Smooth muscle cell of trachea (primary cell): Measurements from ENCODE around the gene GSTM1. TPM values are rescaled to one million over a fixed set of nuclear protein-coding genes. Genes with fewer than 3 reads are reported as not detected.

Experiments
- total RNA-seq: library from RNA; depleted of rRNA; stranded (reverse); fragments of >200 nt; gene quantifications from 2 replicates; pipeline ENCODE4 v1.2.1, GENCODE V29; 2014

Gene GSTM1
- 0.15 and 25.1 TPM in 2 replicates for total RNA-seq

DNA sequence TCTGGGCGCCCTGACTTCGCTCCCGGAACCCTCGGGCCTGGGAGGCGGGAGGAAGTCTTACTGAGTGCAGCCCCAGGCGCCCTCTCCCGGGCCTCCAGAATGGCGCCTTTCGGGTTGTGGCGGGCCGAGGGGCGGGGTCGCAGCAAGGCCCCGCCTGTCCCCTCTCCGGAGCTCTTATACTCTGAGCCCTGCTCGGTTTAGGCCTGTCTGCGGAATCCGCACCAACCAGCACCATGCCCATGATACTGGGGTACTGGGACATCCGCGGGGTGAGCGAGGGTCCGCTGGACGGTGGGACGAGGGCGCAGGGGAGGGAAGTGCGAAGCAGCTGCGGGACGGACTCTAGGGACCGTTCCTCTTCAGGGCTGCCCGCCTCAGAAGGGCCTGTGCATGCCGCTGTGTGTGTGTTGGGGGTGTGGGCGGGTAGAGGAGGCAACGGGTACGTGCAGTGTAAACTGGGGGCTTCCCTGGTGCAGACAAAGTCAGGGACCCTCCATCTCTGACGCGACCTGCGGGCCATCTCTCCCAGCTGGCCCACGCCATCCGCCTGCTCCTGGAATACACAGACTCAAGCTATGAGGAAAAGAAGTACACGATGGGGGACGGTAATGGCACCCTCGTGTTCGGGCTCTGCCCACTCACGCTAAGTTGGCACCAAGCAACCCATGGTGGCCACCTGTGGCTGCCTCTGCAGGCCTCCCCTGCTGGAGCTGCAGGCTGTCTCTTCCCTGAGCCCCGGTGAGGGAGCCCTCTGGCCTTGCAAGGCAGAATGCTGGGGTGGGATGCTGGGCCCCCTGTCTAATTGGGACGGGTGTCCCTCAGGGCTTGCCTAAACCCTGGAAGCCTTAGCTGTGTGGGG lies at the start of gene GSTM1:
Gene GSTM1 (plus strand): TSS at position 177 of the 859 bp plus-strand sequence. CDS start 57 bp downstream, at position 234.

DNA sequence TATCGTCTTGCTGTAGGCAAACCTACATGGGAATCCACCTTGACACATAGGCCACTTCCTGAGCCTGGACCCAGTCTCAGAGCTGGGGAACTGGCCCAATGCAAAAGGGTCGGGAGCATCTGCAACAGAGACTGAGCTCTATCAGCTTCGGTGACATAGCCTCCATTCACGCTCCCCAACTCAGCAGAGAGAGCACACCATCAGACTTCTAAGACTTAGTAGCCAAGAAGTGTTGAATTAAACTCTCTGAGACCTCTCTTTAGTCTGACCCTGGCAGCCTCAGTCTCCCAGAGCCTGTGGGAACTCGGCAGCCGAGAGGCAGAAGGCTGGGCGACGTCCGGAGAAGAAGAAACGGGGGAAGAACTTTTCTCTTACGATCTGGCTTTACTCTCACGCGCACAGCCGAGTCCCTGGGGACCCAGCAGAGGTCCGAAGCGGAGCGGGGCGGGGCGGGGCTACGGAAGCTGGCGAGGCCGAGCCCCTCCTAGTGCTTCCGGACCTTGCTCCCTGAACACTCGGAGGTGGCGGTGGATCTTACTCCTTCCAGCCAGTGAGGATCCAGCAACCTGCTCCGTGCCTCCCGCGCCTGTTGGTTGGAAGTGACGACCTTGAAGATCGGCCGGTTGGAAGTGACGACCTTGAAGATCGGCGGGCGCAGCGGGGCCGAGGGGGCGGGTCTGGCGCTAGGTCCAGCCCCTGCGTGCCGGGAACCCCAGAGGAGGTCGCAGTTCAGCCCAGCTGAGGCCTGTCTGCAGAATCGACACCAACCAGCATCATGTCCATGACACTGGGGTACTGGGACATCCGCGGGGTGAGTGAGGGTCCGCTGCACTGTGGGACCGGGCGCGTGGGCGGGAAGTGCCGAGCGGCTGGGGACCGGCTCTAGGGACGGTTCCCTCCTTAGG lies 31.8 kb upstream of the GSTM1 start, which contains the start of gene GSTM4:
Gene GSTM4 (plus strand): TSS at position 485 of the 905 bp plus-strand sequence. CDS start 291 bp downstream, at position 776.

DNA sequence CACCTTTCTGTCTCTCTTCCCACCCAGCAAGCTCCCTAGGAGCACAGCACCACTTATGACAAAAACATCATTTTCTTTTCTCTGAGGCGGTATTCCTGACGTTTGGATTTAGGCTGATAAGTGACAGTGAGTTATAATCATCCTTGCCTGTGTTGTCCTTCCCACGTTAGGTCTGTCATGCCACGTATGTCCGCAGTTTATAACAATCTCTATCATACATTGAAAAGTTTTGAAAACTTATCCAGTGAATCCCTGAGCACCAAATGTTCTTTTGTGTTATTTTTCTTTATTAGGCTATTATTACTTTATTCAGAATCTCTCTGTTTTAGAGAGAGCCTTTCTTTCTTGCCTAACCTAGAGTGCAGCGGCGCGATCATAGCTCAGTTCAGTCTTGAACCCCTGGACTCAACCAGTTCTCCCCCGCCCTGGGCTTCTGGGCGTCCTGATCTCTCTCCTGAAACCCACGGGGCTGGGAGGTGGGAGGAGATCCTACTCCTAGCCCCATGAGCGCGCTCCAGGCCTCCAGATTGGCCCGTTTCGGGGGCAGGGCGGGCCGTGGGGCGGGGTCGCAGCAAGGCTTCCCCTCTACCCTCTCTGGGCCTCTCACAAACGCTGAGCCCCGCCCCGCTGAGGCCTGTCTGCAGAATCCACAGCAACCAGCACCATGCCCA lies 20.0 kb upstream of the GSTM1 start, which contains the start of gene GSTM2:
Gene GSTM2 (plus strand): TSS at position 606 of the 671 bp plus-strand sequence. CDS start 59 bp downstream, at position 665.

DNA sequence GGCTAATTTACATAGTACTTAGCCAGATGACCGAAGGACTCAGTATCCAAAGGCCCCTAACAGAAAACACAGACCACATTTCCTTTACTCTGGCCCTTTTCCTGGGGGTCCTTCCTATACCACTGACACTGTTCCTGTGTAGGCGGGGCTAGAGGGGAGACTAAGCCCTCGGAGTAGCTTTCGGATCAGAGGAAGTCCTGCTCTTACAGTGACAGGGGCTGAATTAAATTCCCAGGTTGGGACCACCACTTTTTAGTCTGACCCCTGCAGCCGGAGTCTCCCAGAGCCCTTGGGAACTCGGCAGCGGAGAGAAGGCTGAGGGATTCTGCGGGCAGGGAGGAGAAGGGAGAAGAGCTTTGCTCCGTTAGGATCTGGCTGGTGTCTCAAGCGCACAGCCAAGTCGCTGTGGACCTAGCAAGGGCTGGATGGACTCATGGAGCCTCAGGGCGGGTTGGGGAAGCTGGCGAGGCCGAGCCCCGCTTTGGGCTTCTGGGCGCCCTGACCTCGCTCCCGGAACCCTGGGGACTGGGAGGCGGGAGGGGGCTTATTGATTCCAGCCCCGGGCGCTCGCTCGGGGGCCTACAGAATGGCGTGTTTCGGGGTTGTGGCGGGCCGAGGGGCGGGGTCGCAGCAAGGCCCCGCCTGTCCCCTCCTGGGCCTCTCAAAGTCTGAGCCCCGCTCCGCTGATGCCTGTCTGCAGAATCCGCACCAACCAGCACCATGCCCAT lies 24.1 kb downstream of the GSTM1 start, which contains the start of gene GSTM5:
Gene GSTM5 (plus strand): TSS at position 659 of the 728 bp plus-strand sequence. CDS start 62 bp downstream, at position 721.

DNA sequence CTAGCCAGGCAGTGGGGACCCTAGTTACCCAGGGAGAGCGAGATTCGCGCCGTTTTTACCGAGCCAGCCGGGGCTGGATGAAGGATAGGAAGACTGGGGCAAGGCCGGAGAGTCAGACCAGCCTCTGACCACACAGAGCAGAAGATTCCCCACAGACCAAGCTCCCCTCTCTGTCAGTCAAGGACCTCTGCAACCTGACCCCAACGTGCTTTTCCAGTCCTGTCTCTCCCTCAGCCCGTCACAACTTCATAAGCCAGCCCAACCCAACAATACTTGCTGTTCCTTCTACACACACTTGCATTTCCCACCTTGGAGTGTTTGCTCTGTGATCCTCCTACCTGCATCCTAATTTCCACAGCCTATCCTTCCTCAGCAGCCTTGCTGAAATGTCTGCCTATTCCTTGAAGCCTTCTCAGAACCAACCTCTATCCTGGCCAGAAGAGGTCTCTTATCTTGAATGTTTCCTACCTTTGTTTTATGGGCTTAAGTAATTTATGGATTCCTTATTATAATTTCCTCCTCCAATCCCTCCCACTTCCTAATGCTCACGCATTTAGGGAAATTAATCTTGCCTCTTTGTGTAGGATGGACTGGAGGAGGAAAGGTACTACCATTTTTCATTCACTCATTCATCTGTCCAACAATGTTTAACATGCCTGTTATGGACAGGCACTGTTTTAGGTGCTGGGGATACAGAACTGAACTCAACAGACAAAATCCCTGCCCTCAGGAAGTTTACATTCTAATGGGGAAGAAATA lies 53.2 kb downstream of the GSTM1 start, which contains the start of gene GSTM3:
Gene GSTM3 (minus strand): TSS at position 424 of the 759 bp plus-strand sequence. CDS start 751 bp downstream, outside the sequence.

Other genes with a start within 250 kb of the GSTM1 start
- 0.29 and 1.2 TPM in 2 replicates for gene SYPL2, start 221.3 kb upstream of the GSTM1 start, total RNA-seq
- 1.7 and 3.3 TPM in 2 replicates for gene ATXN7L2, start 203.9 kb upstream of the GSTM1 start, total RNA-seq
- gene CYB561D1, start 193.7 kb upstream of the GSTM1 start, total RNA-seq, result 6.4 and 6.8 TPM in 2 replicates
- gene AMIGO1, start 178.1 kb upstream of the GSTM1 start, total RNA-seq, result 1.0 and 3.6 TPM in 2 replicates
- under 0.01 TPM in 1 of 2 replicates, not detected in the other for gene GPR61, start 147.9 kb upstream of the GSTM1 start, total RNA-seq
- gene GNAI3, start 139.2 kb upstream of the GSTM1 start, total RNA-seq, result 13.6 and 21.8 TPM in 2 replicates
- gene GNAT2, start 68.2 kb upstream of the GSTM1 start, total RNA-seq, result 0.17 and 0.29 TPM in 2 replicates
- 66.3 and 91.5 TPM in 2 replicates for gene AMPD2, start 68.0 kb upstream of the GSTM1 start, total RNA-seq
- 23.5 and 28.2 TPM in 2 replicates for gene GSTM4, start 31.7 kb upstream of the GSTM1 start, total RNA-seq
- 26.3 and 50.8 TPM in 2 replicates for gene GSTM2, start 19.8 kb upstream of the GSTM1 start, total RNA-seq
- gene GSTM5, start 24.4 kb downstream of the GSTM1 start, total RNA-seq, result 6.4 and 34.2 TPM in 2 replicates
- gene GSTM3, start 53.2 kb downstream of the GSTM1 start, total RNA-seq, result 59.6 and 142 TPM in 2 replicates
- gene EPS8L3, start 76.1 kb downstream of the GSTM1 start, total RNA-seq, result not detected in 2 replicates
- 64.7 and 88.5 TPM in 2 replicates for gene CSF1, start 223.0 kb downstream of the GSTM1 start, total RNA-seq